GM18526 (cell line): Measurements from ENCODE around the gene MAP3K12.

Experiments used
- POLR2A ChIP-seq: IDR thresholded peaks from 3 replicates; pipeline ENCODE4 v1.6.1; 2011; ENCODE audit not compliant: insufficient read length; ENCODE audit errors: extremely low read depth

The MAP3K12 gene

GRCh38 chr12:53483979-53484377 lies 15.3 kb downstream of the MAP3K12 start:
- TF ChIP-seq POLR2A, result no peak

- TF ChIP-seq POLR2A, result peak; percentile 2
Measured at GRCh38 chr12:53483225-53483978, 15.9 kb downstream of the MAP3K12 start.

GRCh38 chr12:53482626-53483168 lies 16.6 kb downstream of the MAP3K12 start:
- TF ChIP-seq POLR2A, result no peak

- TF ChIP-seq POLR2A, result no peak
Measured at GRCh38 chr12:53481939-53482586, 17.2 kb downstream of the MAP3K12 start.

GRCh38 chr12:53480491-53481442 lies 18.5 kb downstream of the MAP3K12 start:
- TF ChIP-seq POLR2A, result no peak

- no peak for TF ChIP-seq POLR2A
Measured at GRCh38 chr12:53479331-53479730, 19.9 kb downstream of the MAP3K12 start.

GRCh38 chr12:53478865-53479264 lies 20.4 kb downstream of the MAP3K12 start:
- TF ChIP-seq POLR2A, result no peak

- no peak for TF ChIP-seq POLR2A
Measured at GRCh38 chr12:53476769-53477209, 22.5 kb downstream of the MAP3K12 start.

GRCh38 chr12:53474819-53475218 lies 24.4 kb downstream of the MAP3K12 start:
- TF ChIP-seq POLR2A, result no peak

- no peak for TF ChIP-seq POLR2A
Measured at GRCh38 chr12:53474077-53474476, 25.2 kb downstream of the MAP3K12 start.

GRCh38 chr12:53472056-53472582 lies 27.1 kb downstream of the MAP3K12 start:
- no peak for TF ChIP-seq POLR2A

- no peak for TF ChIP-seq POLR2A
Measured at GRCh38 chr12:53468282-53468681, 31.0 kb downstream of the MAP3K12 start.

- no peak for TF ChIP-seq POLR2A
Measured at GRCh38 chr12:53467880-53468279, 31.4 kb downstream of the MAP3K12 start.

GRCh38 chr12:53467082-53467481 lies 32.2 kb downstream of the MAP3K12 start:
- no peak for TF ChIP-seq POLR2A

- no peak for TF ChIP-seq POLR2A
Measured at GRCh38 chr12:53466640-53467039, 32.6 kb downstream of the MAP3K12 start.
